RKO (cell line): ENCODE measurements around the gene CBFB.
"Not testable (repeated sequence)": the region's sequence is repeated elsewhere in the genome, so short reads cannot be mapped to it uniquely, and the experiment has no call there.

Experiments used
- DNase-seq: peaks from one replicate; pipeline ENCODE4 v3.0.0-alpha.2; 2016; ENCODE audit warnings: low spot score

CBFB gene

DNA sequence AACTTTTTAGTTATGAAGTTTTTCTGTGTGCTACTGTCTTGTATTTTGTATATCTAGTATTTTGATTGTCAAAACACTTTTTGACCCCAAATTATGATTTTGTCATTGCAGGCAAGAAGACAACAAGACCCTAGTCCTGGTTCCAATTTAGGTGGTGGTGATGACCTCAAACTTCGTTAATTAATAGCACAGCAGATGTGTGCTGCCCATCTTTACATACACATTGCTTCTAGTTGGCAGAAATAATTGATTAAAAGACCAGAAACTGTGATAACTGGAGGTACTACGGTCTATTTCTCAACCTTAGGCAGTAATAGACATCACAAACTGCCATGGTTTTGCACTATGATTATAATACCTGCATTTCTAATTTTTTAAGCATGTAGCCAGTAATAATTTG lies 69.7 kb downstream of the CBFB start:
- no peak for DNase-seq

DNA sequence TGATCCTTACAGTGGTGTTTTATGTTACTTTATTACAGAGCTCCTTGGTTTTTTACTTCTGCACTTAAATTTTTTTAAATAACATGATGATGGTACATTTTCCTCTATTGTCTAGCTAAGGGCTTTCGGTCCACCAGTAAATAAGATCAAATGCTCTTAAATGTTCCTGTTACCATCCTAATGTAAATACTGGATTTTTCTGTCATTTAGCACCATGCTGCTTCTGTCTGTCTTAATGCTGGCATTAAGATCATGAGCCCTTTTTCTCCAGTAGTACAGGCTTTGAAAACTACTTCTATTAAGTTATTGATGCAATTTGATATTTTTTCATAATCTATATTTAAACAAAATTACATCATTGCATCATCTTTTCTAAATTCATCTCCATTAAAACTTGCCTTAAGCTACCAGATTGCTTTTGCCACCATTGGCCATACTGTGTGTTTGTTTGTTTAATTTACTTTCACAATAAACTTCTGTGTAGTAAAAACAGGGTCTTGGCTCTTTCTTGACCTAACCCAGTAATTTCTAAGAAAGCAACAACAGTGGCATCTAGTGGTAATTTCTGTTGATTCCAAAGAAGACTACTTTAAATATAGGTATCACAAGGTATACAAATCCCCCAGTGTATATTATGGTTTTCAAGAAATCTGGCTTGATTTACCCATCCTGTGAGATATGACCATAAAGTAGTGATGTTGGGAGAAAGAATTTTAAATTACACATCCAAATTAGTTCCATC lies 71.8 kb downstream of the CBFB start:
- DNase-seq, result no peak

DNA sequence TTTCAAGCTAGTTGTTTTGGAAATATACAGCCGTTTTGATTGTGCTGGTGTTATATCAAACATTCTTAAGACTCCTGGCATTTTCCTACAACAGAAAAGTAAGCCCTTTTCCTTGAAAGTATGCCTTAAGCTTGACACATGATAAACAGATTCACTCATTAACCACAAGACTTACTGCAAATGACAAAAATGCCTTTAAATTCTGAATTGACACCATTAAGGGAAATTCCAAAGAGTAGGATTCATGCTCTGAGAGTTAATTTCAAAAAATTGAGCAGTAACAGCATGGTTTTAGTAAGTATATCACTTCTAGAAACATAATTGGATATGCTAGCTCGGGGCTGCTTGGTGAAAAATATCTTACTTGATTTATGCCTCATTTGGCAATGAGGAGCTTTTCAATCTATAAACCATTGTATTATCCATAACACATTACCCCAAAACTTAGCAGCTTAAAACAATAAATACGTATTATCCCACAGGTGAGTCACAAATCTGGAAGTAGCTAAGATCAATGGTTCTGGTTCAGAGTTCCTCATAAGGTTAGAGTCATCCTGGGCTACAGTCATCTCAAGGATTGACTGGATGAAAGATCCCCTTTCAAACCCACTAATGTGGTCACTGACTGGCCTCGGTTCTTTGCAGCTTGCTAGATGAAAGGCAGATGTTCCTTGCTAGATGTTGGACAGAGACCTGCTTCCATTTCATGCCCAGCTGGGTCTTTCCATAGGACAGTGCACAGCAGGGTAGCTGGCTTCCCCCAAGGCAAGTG lies 72.5 kb downstream of the CBFB start:
- no peak for DNase-seq

DNA sequence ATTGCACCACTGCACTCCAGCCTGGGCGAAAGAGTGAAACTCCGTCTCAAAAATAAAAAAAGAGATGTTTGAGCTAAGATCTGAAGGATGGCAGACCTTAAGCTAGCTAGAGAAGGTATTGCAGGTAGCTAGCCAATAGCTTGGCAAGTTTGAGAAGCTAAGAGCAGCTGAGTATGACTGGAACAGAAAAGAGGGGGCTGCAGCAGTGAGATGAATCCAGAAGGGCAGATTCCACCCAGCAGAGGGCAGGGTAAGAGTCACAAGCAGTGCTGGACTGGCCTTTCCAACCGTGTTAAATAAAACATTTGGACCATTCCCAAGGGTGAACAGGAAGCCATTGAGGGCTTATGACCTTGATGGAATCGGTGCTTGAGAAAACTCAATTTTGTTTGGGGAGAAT lies 75.1 kb downstream of the CBFB start:
- peak; percentile 80 for DNase-seq

DNA sequence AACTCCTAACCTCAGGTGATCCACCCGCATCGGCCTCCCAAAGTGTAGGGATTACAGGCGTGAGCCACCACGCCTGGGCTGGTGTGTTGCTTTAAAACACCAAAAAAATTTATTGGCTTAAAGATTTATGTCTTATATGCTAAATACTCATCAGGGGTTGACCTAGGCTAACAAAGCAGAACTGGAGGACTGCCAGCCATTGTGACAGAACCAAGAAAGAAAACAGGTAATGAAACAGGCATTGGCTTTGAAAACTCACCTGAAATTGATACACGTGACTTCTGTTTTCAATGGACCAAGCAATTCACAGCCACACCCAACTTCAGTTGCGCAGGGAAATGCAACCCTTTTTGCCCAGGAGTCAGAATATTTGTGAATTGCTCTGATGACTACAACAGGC lies 75.9 kb downstream of the CBFB start:
- no peak for DNase-seq

DNA sequence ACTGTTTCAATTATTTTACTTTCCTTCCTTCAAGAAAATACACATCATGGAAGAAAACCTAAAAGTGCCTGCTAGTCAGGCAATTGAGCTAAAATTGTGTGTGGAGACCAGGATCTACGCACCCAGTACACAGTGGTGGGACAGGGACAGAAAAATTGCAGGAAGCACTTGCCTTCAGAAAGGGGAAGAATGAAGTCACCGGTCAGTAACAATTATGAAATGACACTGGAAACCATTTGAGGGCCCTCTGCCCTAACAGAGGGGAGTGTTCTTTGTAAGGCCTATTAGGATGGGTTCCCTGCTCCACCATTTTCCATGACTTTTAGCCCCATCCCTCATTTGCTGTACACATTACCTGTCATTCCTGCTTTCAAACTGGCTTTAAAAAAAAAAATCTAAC lies 76.3 kb downstream of the CBFB start:
- no peak for DNase-seq

DNA sequence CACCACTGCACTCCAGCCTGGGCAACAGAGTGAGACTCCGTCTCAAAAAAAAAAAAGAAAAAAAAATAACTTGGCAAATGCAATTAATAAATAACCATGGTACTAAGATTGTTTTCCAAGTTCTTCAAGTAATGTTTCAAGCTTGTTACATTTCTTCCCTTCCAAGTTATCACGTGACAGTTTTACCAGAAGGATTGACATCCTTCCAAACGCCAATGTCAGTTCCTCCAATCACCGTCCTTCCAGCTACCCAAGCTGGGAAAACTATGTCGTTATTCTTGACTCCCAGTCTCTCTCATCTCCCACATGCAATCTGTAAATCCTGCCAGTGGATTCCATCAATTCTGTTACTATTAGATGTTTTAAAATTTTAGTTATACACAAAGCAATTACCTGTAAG lies 76.9 kb downstream of the CBFB start:
- DNase-seq, result no peak

DNA sequence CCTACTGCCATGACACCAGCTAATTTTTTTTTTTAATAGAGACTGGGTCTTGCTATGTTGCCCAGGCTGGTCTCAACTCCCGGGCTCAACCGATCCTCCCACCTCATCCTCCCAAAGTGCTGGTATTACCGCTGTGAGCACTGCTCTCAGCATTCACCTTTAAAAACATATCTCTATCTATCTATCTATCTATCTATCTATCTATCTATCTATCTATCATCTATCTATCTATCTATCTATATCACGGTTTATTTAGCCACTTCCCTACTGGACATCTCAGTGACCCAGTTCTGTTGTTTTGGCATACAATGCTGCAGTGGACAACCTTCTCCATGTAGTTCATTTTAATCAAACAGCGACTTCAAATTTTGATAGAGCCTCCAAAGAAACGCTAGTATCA lies 79.5 kb downstream of the CBFB start:
- no peak for DNase-seq

DNA sequence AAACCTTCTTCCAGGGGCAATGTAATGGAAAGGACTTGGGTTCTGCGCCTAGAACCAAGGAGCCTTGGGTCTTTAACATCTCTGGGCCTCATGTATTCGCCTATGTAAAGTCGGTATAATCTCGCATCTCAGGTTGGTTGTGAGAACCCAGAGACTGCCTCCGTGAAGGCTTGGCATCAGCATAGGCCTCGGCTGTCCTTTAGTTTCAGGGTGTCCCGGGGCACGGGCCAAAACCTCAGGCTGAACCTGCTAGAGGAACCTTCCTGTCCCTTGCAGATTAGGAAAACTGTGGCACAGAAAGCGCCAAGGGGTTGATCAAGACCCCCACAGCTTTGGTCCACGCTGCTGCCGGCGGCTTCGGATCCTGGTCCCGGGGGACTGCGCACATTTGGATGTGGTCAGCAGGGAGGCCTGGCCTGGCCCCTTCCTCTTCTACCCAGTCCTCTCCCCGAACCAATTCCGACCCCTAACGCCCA lies 80.0 kb downstream of the CBFB start:
- no peak for DNase-seq

DNA sequence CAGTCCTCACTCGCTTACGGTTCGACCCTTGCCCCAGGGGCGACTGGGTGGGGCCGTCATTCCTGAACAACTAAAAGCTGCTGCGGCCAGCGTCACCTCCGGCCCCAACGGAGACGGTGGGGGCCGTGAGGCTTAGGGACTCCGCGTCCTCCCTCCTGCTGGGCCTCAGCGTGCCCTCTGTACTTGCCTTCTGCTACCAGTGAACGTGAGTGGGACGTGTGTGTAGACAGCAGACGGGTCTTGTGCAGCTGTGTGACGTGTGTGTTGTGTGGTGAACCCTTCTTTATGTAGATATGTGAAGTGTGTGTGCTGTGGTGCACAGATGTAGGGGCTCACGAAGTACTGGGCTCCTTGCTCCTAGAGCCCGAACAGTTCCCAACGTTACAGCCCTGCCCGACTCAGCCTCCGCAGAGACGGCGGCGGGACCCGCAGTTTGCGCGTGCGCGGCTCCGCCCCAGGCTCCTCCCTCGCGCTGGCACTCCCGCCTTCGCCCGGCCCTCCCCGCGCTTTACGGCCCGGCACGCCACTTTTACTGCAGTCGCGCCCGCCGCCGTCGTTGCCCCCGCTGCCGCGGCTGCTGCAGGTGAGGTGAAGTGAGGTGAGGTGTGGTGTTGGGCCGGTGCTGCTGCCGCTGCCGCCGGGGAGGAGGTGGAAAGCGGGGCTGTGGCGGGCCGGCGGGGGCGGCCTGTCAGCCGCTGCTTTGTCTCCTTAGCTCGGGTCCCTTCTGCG lies 80.6 kb downstream of the CBFB start, which contains the start of gene PHAF1:
PHAF1 (plus strand) TSS at position 535 of the 729 bp plus-strand sequence. CDS start 235 bp downstream, outside the sequence.
- DNase-seq, result peak; percentile 89

DNA sequence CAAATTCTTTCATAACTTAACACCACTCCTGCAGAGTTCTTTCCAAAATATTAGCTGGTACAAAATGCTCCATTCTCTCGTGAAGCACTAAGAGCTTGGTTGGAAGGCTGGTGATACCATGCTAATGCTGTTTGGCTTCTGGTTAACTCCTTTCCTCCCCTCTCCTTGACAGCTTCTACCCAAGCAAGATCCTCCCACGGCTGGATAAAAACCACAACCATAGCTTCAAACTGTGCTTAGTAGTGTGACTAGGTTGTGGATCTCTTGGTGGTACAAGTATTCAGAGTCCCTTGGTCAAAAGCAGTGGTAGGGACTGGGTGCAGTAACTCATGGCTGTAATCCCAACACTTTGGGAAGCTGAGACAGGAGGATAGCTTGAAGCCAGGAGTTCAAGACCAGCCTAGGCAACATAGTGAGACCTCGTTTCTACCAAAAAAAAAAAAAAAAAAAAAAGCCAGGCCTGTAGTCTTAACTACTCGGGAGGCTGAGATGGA lies 83.0 kb downstream of the CBFB start:
- no peak for DNase-seq

DNA sequence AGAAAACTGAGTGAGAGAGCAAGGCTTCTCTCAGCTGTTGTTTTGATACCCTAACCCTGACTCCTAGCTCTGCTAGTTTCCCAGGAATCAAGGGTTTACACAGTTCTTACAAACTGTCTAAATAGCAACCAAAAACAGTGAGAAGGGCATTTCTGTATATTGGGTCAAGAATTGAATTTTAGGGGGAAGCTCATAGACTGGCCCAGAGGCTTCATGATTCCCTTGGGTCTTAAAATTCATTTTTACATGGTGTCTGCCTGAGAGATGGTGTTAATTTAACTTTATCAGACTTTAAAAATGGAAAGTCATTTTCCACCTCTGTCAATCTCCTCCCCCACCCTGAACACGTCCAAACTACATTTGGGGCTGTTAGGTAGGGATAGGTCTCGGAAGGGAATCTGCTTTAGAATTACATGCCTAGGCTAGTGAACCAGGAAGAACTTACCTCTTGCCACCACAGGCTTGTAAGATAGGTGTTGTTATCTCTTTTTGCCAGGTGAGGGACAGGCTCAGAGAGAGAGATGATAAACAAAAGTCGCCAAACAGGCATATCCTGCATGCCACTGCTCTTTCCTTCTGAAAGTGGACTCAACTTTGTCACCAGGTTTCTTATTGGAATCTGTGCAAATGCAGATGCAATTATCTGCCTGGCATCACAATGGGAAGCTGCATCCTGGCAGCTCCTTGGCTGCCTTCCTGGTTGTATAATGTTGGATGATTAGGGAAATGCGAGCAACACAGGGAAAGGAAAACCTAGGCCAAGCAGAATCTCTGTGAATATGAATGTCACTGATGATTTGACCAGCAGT lies 83.8 kb downstream of the CBFB start:
- no peak for DNase-seq

DNA sequence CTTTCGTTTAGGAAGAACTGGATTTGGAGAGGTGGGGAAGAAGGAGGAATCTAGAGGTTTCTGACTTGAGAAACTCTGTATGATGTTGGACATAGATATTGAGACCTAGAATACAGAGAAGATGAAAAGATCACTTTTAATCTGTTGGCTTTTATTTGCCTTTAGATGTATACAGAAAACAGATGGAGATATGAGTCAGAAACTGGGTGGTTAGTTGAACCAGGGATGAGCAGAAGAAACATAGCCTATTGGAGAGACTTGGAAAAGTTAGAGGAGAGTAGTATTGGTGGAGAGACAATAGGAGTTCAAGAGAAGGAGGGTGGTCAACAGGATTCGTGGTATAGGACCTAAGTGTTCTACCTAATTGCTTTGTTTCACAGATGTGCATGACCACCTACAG lies 85.8 kb downstream of the CBFB start:
- no peak for DNase-seq

DNA sequence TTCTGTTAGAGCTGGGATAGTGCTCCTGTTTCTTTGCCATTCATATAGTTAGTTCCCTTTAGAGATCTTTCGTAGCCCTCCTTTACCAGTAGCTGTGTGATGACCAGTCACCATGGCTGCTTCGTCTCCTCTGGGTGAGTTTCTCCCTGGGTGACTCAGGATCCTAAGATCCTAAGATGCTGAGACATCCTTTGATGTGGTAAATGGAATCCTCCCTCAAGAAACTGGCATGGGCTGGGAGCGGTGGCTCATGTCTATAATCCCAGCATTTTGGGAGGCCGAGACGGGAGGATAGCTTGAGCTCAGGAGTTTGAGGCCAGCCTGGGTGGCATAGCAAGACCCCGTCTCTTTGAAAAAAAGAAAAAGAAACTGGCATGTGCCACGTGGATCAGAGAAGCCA lies 86.7 kb downstream of the CBFB start:
- DNase-seq, result peak; percentile 89

DNA sequence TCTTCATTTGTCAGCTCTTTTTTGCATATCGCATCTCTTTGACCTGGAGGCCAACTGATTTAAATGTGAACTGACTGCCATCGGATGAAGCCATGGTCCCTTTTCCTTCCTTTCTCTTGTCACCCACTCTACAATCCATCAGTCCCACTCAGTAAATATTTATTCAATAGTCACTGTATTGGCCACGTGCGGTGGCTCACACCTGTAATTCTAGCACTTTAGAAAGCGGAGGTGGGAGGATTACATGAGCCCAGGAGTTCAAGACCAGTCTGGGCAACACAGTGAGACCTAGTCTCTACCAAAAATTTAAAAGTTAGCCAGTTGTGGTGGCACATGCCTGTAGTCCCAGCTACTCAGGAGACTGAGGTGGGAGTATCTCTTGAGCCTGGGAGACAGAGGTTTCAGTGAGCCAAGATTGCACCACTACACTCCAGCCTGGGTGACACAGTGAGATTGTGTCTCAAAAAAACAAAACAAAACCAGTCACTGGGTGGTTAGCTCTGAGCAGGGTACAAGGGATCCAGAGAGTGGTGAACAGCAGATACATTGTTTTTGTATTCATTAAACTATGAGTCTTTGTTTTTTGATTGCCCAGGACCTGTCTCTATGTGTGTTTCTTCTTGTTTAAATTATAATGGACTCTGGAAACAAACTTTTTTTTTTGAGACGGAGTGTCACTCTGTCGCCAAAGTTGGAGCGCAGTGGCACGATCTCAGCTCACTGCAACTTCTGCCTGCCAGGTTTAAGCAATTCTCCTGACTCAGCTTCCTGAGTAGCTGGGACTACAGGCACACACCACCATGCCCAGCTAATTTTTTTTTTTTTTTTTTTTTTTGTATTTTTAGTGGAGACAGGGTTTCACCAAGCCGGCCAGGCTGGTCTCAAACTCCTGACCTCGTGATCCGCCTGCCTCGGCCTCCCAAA lies 87.7 kb downstream of the CBFB start:
- DNase-seq, result no peak

DNA sequence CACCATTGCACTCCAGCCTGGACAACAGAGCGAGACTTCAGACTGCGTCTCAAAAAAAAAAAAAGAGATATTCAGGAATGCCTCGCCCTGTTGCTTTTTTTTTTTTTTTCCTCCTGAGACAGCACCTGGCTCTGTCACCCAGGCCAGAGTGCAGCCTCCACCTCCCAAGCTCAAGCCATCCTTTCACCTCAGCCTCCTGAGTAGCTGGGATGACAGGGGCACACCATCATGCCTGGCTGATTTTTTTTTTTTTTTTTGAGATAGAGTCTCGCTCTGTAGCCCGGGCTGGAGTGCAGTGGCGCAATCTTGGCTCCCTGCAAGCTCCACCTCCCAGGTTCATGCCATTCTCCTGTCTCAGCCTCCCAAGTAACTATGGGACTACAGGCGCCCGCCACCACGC lies 88.8 kb downstream of the CBFB start:
- DNase-seq, result no peak

DNA sequence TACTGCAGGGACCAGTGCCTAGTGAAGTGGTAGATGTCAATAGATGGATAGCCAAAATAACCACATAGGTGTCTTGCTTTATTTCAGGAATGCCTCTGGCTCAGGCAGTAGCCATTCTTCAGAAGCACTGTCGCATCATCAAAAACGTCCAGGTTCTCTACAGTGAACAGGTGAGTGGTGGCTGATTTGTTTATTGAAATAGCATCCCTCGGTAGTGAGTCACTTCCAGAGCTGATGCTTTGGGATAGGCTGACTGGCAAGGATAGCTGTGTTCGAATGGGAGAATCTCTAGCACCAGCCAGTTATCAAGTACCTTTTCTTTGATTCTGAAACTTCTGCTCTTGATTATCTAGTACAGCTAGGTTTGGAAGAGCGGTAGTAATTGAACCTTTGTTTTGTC lies 91.1 kb downstream of the CBFB start:
- no peak for DNase-seq

DNA sequence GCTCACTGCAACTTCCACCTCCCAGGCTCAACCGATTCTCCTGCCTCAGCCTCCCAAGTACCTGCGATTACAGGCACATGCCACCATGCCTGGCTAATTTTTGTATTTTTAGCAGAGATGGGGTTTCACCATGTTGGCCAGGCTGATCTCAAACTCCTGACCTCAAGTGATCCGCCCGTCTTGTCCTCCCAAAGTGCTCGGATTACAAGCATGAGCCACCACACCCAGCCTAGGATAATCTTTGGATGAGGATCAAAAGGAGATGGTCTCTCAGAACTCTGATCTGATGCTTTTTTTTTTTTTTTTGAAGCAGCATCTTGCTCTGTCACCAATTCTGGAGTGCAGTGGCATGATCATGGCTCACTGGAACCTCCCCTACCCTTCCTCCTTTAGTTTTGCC lies 93.8 kb downstream of the CBFB start:
- DNase-seq, result not testable (repeated sequence)

DNA sequence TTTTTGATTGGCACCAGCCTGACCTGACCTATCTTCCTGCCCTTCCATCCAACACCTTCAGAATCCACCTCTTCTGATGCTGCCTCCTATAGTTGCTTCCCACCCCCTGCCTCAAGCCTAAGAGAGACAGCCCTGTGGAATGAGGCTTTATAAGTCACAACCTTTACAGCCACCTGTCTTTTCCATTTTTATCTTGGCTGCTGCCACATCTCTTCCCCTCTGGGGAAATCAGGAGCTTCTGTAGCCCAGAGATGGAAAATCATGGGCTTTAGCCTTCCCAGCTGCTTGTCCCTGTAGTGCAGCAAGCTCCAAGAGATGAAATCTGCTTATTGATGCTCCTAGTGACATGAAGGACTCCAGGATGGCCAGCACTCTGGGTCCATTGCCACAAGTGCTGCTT lies 99.5 kb downstream of the CBFB start:
- no peak for DNase-seq

DNA sequence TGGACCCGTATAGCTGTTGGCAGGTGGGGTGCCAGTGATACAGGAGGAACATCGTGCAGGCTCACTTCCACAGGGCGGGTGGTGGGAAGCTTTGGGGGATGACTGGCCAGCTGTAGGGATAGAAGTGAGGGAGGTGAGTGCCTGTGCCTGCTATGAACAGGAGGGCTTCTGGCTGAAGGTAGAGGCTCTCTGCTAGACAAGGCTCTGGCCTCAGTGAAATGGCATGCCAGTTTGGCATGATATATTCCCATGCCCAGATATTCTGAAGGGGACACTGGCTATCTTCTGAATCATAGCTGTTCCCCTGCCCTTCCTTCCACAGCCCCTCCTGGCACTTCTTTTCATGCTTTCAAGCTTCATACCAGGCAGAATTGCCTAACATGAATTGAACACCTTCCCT lies 99.9 kb downstream of the CBFB start:
- DNase-seq, result no peak

DNA sequence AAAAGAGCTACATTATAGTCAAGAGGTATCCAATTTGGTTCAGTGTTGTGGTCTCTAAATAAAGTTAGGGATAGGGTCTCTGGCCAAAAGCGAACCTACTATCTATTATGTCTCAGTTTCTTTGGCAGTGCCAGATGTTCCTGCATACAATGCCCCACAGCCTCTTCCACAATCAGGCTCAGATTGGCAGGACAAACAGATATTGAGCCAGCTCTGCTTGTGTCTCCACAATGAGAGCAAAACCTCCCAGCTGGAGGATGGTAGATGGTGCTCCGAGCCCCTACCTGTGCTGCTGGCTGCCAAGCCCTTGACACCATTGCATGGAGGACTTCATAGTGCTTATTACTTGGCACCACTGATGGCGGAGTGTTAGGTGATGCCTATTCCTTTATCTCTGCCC lies 100.5 kb downstream of the CBFB start:
- no peak for DNase-seq
